Fibroblast of skin of back (primary cell): ENCODE results near the gene PRSS35. TPM values are rescaled to one million over a fixed set of nuclear protein-coding genes. Genes with fewer than 3 reads are reported as not detected.
"Not testable (repeated sequence)": the region's sequence is repeated elsewhere in the genome, so short reads cannot be mapped to it uniquely, and the experiment has no call there.

ENCODE experiments used
- DNase-seq: peaks from one replicate; pipeline ENCODE4 v3.0.0-alpha.2; 2013
- polyA plus RNA-seq, 2 experiments: library from polyadenylated mRNA; unstranded; fragments of 120-200 nt; gene quantifications; one replicate each; pipeline ENCODE4 v1.2.1, GENCODE V29; 2013; ENCODE audit not compliant: insufficient read length in 2 of 2

PRSS35 gene, protein sequence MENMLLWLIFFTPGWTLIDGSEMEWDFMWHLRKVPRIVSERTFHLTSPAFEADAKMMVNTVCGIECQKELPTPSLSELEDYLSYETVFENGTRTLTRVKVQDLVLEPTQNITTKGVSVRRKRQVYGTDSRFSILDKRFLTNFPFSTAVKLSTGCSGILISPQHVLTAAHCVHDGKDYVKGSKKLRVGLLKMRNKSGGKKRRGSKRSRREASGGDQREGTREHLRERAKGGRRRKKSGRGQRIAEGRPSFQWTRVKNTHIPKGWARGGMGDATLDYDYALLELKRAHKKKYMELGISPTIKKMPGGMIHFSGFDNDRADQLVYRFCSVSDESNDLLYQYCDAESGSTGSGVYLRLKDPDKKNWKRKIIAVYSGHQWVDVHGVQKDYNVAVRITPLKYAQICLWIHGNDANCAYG
- 4.0 TPM for polyA plus RNA-seq (2013, experiment 1 of 2; ENCODE audit: insufficient read length)
- polyA plus RNA-seq (2013, experiment 2 of 2; ENCODE audit: insufficient read length): 6.5 TPM

DNA sequence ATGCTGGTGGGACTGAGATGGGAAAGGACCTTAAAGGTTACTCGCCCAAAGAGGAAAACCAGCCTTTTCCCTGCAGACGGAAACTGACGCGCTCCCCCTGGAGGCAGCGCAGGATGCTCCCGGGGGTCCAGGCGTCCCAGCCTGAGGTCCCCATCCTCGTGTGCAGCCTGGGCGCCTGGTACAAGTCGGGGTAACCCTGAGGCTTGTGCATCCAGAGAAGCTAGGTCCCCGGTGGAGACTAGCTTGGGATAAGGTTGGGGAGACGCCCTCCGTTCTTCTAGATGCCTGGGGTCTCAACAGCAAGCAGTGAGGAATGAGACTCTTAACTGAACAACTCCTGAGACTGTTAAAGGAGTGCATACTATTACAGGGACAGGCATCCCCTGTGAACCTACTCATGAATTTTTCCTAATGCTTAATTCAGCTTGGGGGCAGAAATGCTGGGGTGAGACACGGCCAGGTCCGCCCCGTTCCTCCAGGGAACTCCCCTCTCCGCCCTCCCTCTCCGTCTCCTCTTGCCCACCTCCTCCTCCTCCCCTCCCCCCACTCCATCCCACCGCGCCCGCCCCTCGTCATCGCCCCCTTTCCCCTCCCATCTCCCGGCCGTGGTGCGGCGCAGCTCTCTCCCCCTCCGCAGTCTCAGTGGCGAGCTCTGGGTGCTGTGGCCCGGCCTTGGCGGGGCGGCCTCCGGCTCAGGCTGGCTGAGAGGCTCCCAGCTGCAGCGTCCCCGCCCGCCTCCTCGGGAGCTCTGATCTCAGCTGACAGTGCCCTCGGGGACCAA is at the start of gene PRSS35:
Gene PRSS35, plus strand, starts transcription at position 634 of the 781 bp plus-strand sequence. CDS start 10,908 bp downstream, outside the sequence.
- peak; percentile 55 for DNase-seq

DNA sequence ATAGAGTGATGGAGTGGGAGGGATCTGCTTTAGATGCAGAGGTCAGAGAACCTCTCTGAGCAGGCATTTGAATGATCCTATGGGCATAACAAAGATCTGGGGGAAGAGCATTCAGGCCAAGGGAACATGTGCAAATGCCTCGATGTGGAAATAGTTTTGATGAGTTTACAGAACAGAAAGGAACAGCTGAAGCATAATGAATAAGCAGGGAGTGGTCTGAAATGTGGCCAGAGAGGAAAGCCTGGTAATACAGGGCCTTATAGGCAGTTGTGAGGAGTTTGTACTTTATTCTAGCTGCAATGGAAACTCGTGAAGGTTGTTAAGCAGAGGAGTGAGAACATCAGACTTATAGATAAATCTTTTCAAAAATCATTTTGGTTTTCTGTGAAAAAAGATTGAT is 48.4 kb upstream of the PRSS35 start:
- no peak for DNase-seq

DNA sequence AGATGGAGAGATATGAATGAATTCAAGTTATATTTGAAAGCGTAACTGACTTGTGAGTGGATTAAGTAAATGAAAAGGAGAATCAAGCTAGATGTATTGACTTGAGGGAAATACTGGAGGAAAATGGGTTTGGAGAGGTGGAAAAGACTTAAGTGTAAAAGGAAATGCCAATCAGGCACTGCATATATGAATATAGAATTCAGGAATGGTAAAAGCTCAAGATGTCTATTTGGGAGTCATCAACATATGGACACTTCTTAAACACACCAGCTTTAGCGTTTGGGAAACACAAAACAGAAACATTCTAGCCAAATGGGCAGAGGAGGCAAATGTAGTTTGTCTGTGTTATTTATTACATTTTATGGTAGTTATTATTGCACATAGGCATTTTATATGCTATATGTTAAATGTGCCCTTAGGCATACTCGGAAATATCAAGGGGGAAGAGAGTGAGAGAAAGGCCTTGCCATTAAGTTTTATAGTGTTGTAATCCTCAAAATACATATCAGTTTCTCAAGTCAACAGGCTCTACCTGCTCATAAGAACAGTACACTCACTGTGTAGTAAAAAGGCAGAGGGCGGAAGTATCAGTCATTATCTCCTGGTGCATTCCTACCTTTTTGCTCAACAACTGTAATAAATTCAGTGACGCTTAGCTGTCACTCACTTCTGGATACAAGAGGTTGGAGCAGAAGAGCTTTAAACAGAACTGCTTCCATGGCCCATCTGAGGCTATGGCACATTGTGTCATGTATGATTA is 47.8 kb upstream of the PRSS35 start:
- no peak for DNase-seq

DNA sequence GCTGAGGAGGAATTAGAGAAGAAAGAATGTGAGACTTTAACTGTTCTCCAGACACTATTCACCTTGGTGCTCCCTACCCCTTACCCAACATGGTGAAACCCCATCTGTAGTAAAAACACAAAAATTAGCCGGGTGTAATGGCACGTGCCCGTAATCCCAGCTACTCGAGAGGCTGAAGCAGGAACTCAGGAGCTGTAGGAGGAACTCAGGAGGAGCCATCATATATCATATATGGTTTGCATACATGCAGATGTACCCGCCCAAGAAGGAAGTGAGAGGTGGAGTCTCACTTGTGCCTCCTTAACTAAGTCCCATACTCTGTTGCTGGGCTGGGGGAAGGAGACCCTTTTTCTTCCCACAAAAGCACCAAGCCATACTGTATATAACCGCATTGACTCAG is 46.0 kb upstream of the PRSS35 start:
- DNase-seq: no peak

DNA sequence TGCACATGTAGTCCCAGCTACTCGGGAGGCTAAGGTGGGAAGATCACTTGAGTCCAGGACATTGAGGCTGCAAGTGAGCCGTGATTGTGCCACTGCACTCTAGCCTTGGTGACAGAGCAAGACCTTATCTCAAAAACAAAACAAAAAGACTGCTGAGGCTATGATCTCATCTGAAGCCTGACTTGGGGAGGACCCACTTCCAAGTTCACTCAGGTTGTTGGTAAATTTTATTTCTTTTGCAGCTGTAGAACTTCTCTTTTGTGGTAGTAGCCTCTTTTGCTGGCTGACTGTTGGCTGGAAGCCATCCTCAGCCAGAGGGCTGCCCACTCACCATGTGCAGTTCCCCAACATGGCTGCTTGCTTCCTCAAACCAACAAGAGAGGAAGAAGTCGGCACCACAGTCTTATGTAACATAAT is 44.7 kb upstream of the PRSS35 start:
- DNase-seq: no peak

DNA sequence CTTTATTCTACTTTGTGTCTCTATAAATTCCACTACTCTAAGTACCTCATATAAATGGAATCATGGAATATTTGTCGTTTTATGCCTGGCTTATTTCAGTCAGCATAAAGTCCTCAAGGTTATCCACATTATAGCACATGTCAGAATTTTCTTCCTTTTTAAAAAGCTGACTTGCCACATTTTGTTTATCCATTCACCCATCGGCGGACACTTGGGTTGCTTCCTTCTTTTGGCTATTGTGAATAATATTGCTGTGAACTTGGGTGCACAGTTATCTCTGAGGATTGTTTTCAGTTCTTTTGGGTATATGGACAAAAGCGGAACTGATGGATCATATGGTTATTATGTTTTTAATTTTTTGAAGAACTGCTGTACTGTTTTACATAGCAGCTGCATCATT is 42.3 kb upstream of the PRSS35 start:
- no peak for DNase-seq

DNA sequence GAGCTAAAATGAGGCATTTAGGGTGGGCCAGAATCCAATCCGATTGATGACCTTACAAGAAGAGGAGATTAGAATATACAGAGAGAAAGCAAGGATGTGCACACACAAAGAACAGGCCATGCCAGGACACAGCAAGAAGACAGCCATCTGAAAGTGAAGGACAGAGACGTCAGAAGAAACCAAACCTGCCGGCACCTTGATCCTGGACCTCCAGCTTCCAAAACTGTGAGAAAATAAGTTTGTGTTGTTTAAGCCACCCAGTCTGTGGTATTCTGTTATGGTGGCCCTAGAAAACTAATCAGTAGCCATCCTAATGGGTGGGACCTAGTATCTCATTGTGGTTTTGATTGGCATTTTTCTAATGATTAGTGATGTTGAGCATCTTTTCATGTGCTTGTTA is 41.7 kb upstream of the PRSS35 start:
- DNase-seq: no peak

DNA sequence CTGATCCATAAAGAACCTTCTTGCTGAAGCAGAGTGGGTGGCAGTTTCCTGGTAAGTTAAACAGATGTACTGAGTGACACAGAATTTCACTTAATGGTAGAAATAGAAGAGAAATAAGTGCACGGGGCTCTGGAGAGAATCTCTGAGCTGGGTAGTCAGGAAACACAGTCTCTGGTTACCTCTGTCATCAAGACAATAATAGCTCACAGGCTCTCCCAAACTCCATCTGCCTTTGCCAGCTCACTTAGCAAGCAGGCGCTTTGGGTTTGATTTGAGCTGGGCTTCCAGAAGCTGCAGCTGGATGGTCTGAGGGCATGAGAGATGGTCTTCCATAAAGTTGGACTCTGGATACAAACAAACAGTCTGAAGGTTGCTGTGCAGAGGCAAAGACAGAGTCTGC is 39.6 kb upstream of the PRSS35 start:
- no peak for DNase-seq

DNA sequence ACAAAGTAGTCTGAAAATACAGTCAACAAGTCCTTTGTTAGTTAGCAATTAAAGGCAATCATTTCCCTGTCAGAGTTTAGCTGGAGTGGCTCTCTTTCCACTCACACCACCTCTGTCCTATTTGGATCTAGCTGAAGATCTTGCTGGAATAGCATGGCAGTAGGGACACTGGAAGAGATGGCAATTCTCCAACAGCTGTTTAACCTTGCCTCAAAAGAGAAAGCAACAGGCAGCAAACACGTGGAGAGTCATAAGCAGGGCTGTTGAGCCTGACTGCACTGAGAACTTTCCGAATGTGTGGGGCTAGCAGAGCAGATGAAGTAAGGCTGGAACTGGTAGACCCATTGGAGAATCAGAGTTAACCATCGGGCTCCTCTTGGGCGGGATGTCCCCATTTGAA is 38.0 kb upstream of the PRSS35 start:
- DNase-seq: no peak

DNA sequence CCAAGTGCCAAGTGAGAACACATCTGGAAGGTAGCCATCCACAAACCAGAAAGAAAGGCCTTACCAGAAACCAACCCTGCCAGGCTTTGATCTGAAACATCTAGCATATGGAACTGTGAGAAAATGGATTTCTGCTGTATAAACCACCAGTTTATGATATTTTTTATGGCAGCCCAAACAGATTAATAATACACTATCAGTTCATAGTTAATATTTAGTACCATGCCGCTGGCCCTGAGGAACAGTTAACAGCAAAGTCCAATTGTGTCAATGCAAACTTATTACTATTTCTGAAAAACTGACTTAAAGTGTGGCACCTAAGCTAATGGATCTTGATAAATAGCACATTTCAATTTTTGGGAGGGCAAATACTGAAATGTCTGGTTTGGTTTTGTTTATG is 35.4 kb upstream of the PRSS35 start:
- DNase-seq: no peak

DNA sequence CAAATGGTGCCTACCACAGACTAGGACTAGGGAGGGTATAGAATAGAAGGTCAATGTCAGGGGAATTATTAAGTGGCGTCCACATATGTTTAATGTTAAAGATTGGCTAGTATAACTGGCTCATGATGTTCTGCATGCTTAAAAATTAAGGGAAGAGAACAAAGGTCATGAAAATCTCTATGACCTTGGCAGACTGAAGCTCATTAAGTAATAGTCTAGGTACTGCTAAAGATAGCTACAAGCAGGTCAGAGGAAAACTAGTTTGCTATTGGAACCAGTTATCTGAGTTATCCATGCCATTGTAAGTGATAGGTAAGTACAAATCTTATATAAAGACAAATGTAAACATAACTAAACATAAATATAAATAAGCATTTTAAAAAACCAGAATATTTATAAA is 32.9 kb upstream of the PRSS35 start:
- DNase-seq: no peak

DNA sequence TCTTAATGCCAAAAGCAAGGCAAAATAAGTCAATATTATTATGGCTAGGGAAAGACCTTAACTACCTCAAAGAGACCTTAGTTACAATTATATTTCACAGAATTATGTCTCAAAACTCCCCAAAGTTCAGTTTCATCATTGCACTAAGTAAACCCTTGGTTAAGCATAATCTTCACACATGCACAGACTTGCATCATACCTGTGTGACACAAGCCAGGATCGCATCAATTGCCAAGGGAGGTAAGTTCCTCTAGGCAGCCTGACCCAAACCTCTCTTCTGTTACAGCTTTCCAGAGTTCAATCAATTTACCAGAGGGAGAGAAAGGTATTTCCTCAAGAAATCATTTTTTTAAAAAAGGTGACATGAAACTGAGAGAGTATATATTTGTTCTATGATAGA is 31.9 kb upstream of the PRSS35 start:
- DNase-seq: no peak

DNA sequence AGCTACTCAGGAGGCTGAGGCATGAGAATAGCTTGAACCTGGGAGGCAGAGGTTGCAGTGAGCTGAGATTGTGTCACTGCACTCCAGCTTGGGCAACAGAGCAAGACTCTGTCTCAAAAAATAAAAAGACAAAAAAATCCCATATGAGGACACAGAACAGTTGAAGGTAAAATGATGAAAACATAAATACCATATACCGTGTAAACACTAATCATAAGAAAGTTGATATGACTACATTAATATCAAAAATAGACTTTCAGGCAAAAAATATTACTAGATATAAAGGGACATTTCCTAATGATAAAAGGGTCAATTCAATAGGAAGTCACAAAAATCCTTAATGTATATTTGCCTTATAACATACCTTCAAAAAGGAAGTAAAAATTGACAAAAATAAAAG is 30.4 kb upstream of the PRSS35 start:
- DNase-seq: not testable (repeated sequence)

DNA sequence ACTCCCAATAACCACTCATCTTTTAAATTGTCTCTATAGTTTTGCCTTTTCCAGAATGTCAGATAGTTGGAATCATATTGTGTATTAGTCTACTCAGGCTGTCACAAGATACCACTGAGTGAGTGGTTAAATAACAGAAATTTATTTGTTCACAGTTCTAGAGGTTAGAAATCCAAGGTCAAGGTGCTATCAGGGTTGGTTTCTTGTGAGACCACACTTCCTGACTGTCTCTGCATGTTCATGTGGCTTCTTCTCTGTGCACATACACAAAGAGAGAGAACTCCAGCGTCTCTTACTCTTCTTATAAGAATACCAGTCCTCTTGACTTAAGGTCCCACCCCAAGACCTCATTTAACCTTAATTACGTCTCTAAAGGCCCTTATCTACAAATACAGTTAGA is 23.9 kb upstream of the PRSS35 start:
- no peak for DNase-seq

DNA sequence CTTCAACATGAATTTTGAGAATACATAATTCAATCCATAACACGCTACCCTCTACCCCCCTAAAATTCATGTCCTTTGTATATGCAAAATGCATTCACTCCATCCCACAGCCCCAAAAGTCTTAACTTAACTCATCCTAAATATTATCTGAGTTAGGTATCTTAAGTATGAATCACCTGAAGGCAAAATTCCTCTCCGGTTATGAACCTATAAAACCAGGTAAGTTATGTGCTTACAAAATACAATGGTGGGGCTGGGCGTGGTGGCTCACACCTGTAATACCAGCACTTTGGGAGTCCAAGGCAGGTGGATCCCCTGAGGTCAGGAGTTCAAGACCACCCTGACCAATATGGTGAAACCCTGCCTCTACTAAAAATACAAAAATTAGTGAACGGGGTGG is 23.5 kb upstream of the PRSS35 start:
- no peak for DNase-seq

DNA sequence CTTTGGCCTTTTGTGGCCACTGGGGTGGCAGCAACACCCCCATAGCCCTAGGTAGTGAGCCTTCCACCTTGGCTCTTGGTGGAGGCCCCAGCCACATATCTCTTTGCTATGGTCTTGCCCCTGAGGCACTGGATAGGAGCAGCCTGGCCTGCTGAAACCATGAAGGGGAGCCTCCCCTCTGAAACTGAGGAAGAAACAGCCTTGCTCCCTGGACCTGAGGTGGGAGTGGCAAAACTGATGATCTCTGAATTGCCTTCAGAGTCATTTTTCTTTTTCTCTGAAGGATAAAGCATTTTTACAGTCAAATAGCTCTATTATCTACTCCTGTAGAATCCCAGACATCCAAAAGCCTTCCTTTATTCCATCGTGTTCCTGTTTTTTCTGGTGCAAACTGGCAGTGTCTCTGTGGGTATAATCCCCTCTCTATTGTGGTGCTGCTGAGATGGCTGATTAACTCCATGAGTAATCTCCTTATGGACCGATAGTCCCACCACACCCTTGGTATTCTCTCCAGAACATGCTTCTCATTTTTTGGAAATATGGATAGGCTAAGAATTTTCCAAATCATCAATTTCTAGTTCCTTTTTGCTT is 22.0 kb upstream of the PRSS35 start:
- DNase-seq: no peak

DNA sequence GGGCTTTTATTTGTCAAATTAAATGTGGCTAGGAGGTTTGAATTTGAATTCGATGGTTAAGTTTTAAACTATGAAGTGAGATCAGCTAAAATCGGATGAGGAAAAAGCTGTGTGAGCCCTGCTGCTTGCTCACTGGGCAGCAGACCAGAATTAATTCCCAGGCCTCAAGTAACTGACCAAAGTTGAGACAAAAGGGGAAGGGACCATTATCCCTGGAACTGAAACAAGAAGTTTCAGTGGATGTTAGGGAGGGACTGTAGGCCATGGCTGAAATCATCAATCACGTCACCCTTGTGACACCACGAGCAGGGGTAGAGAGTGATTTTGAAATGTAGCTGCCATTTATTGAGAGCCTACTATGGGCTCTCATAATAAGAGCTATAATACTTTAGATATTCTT is 7.0 kb upstream of the PRSS35 start:
- DNase-seq: no peak

DNA sequence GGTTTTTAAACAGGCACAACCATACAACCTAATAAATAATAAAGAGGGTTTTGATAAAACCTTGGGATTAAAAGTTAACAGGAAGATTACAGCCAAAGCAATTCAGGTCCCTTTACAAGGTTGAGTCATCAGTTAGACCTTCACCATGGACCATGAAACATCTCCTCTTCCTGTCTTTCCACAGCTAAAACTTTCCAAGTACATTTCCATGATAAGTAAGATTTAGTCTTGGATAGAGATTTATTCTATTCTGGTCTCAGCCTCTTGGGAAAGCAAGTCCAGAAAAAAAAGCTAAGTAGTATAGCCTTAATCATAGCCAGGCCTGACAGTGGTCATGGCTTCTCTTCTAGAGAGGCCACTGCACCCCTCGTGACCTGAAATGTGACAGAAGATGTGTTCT is 2.9 kb upstream of the PRSS35 start:
- peak; percentile 49 for DNase-seq

DNA sequence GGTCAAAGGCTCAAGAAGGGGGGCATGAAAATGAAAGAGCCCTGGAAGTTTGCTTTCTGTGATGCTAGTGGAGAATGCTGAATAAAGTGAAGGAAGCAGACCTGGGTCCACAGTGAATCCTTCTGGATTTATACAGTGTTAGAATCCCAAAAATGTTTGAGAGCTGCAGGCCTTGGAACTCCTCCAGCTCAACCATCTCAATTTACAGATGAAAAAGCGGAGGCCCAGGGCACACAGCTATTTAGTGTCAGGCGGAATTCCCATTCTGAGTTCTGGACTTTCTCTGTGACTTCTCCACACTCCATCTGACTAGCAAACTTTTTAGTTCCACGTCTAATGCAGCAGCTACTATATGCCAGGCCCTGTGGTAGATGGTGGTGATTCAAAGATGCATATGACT is 1.5 kb upstream of the PRSS35 start:
- DNase-seq: no peak

DNA sequence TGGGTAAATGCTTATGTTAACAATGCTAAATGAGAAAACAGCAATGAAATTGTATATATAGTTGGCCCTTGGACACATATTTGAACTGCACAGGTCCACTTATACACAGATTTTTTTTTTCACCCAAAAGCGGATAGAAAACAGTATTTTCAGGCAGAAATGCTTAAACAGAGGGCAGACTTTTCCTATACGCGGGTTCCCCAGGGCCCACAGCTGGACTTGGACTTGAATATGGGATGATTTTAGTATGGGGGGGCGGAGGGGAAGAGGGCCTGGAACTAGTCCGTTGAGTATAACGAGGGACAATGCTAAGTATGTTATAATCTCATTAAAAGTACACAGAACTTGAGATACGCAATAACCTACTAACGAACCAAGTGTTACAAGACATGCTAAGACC is 1.1 kb upstream of the PRSS35 start:
- no peak for DNase-seq

DNA sequence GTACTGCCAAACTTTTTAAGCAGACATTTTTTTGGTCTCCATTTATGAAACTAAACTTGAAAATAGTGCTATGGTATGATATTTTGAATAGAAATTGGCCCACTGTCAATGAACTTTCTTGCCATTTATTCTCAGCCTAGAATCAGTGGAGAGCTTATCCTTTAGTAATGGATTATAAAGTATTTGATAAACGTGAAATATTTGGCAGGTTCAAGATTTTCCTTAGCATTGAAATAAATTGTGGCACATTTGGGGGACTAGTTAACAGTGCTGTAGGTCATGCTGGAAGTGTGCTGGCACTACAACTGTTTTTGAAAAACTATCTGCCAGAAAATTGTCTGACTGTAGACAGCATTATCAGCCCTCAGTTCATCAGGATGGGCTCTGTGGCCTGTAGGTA is 2.1 kb downstream of the PRSS35 start:
- no peak for DNase-seq

DNA sequence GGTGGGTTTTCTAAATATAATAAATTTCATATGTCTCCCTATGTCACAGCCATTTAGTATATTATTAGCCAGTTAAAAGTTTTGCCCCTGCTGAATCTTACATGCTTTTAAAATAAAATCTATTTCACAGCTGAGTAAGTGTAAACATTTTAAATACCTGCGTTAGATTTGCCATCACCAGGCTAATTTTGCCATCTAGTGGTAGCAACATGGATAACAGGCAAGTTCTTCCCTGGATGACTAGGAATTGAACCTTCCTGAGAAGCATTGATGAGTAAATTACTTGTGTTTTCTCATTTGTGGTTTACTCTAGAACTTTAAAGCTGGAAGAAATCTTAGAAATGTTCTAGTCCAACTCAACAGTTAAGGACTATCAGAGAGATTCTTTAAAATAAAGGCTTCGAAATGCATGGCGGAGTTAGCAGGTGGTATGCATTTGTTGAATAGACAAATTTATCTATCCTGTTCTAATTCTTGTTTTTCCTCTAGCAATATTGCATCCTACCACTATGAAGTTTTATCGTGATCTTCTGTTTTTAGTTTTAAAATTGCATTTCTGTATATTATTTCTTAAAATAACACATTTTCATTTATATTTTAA is 2.6 kb downstream of the PRSS35 start:
- peak; percentile 58 for DNase-seq
